Heart left ventricle (tissue), 16 donors: Measurements from ENCODE around the gene SCUBE3. TPM values are rescaled to one million over a fixed set of nuclear protein-coding genes. Genes with fewer than 3 reads are reported as not detected.

Experiments used
- ATAC-seq, 4 donors: fragments of 200-7000 bp; cut with Tn5 transposase; one replicate each; pipeline ENCODE4 v1.9.1; 2020 to 2022; ENCODE audit warnings: moderate library complexity in 4 of 4, mild to moderate bottlenecking in 3 of 4, moderate number of reproducible peaks in 1 of 4
- DNase-seq, 5 donors: peaks; one replicate each; pipeline ENCODE4 v3.0.0-alpha.2; 2020
- H3K27ac ChIP-seq, 12 donors: fragments of 200-600 bp; sonication (generic) in 4 of 12; one replicate each; pipeline versions ENCODE4 v1.5.0 to v1.8.0; 2016 to 2022; ENCODE audit warnings: mild to moderate bottlenecking in 2 of 12
- H3K27me3 ChIP-seq, 9 donors: fragments of 200-600 bp; sonication (generic) in 2 of 9; one replicate each; pipeline versions ENCODE4 v1.5.1 to v1.8.0; 2016 to 2022; ENCODE audit warnings: mild to moderate bottlenecking in 3 of 9
- H3K36me3 ChIP-seq, 9 donors: fragments of 200-600 bp; sonication (generic) in 2 of 9; one replicate each; pipeline versions ENCODE4 v1.5.0 to v1.8.0; 2018 to 2022; ENCODE audit warnings: mild to moderate bottlenecking in 2 of 9
- H3K4me1 ChIP-seq, 12 donors: fragments of 200-600 bp; sonication (generic) in 4 of 12; one replicate each; pipeline versions ENCODE4 v1.5.0 to v1.8.0; 2016 to 2022; ENCODE audit warnings: mild to moderate bottlenecking in 3 of 12
- H3K4me3 ChIP-seq, 12 donors: fragments of 200-600 bp; sonication (generic) in 4 of 12; one replicate each; pipeline versions ENCODE4 v1.5.0 to v1.8.0; 2017 to 2022; ENCODE audit warnings: mild to moderate bottlenecking in 9 of 12, moderate library complexity in 4 of 12
- H3K9me3 ChIP-seq, 12 donors: fragments of 200-600 bp; sonication (generic) in 4 of 12; one replicate each; pipeline versions ENCODE4 v1.5.0 to v1.8.0; 2016 to 2022; ENCODE audit warnings: mild to moderate bottlenecking in 1 of 12
- POLR2A ChIP-seq, 2 donors: fragments of 450-650 bp; IDR thresholded peaks; one replicate each; pipeline ENCODE4 v1.6.1; 2017; ENCODE audit warnings: antibody characterized with exemption in 2 of 2, mild to moderate bottlenecking in 2 of 2, moderate library complexity in 2 of 2
- WGBS, 4 donors: extraction: QIAGEN DNeasy Blood & Tissue Kit in 2 of 4; methylation state at CpG; one replicate each; pipeline versions ENCODE4 v1.1.5 to v1.1.7; 2013 to 2018; 5-methylcytosine and 5-hydroxymethylcytosine counted together
- intact Hi-C, 10 donors: fragments of 100-400 bp; cut with DNase I; formaldehyde crosslinking; loops; one replicate each; pipeline versions ENCODE4 v1.11.1 to v1.14.2; 2022
- polyA plus RNA-seq, 2 donors: library from polyadenylated mRNA; stranded (reverse); fragments of 200-250 nt; gene quantifications; one replicate each; pipeline ENCODE4 v1.2.3, GENCODE V29; 2013
- total RNA-seq, 9 donors: library from RNA; depleted of rRNA in 2 of 9; stranded (reverse); fragments of >200 nt in 2 of 9; fragmentation: NEBNext Ultra II Directional in 3 of 9; extraction: Animal tissue kit (Norgen Biotek cat#: 25700) in 3 of 9; gene quantifications; one replicate each; pipeline versions ENCODE4 v1.1.0 to v1.2.4, GENCODE V29; 2016 to 2023
- TF ChIP-seq, protein P1 (sequence below), 12 donors: fragments of 200-600 bp; sonication (generic) in 4 of 12; IDR thresholded peaks; one replicate each; pipeline versions ENCODE4 v1.5.0 to v1.8.0; 2018 to 2022; ENCODE audit warnings: antibody characterized with exemption in 12 of 12, mild to moderate bottlenecking in 5 of 12
- donor health status: ischemic (EF 13 %, LVEDD 7.1; RV severe dilation, severe dysfunction).
- donor health status: healthy with polysubstance abuse.
- donor health status: DM: no; HTN: yes; CAD: no.
- donor health status: DM: no; HTN: no; CAD: no.
- donor health status: ischemic (EF 25% LVEDD 6.9; RV normal size, moderate dysfunction).
- donor health status: ischemic (EF 25% LVEDD 5.7; RV mildly dilated, moderate dysfunction).
- donor health status: healthy.
- donor health status: DM: yes; HTN: yes; CAD: no.
- donor health status: ischemic (EF 35%, LVEDD 5.7; RV mildly dilated, moderate dysfunction).
- donor health status: nonischemic (EF 11% LVEDD 7.7; RV severe dilation, severe dysfunction).
- donor health status: DM: yes; HTN: yes; CAD: no.
- donor health status: PGD.
- donor health status: ischemic (EF 29% LVEDD 5.4; RV normal size, mild dysfunction).
- donor health status: nonischemic (EF 23%, LVEDD 6.1; RV moderate dilation, normal function).

Gene SCUBE3
- total and polyA plus RNA-seq, 11 donors = 0.61 to 18.7 (median 4.3) TPM

DNA sequence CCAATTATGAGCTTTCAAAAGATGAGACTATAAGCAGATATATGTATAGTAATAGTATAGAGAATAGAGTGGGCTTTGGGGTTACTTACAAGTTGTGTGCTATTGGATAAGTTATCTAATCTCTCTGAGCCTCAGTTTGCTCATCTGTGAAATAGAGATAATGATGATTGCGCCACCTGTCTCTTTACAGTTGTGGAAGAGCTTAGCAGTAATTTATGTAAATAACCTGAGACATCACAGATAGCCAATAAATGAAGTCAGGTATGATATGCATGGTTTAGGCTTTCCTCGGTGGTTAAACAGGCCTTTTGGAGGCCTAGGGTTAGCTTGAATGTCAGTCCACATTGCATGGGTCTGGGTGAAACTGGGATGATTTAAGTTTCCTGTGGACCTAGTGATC, 29.8 kb upstream of the SCUBE3 start:
- ATAC-seq (no peak), DNase-seq (no peak)
- WGBS, 4 donors = 81 to 100% (median 95%) methylated on average over 2 of the region's 2 CpGs
- Histone ChIP-seq H3K27ac (peak overlapping the region in 8 of 12 donors; percentile 37 to 83 (median 66)), H3K36me3 (no peaks in the 10 kb centered on the region), H3K4me3 (no peak overlapping the region), H3K4me1 (peaks cover 0 to 60% (median 26%) of the 10 kb centered on the region in 12 donors), H3K27me3 (peaks cover 0 to 12% (median 0%) of the 10 kb centered on the region in 9 donors), H3K9me3 (no peaks in the 10 kb centered on the region)
- TF ChIP-seq, protein P1, sequence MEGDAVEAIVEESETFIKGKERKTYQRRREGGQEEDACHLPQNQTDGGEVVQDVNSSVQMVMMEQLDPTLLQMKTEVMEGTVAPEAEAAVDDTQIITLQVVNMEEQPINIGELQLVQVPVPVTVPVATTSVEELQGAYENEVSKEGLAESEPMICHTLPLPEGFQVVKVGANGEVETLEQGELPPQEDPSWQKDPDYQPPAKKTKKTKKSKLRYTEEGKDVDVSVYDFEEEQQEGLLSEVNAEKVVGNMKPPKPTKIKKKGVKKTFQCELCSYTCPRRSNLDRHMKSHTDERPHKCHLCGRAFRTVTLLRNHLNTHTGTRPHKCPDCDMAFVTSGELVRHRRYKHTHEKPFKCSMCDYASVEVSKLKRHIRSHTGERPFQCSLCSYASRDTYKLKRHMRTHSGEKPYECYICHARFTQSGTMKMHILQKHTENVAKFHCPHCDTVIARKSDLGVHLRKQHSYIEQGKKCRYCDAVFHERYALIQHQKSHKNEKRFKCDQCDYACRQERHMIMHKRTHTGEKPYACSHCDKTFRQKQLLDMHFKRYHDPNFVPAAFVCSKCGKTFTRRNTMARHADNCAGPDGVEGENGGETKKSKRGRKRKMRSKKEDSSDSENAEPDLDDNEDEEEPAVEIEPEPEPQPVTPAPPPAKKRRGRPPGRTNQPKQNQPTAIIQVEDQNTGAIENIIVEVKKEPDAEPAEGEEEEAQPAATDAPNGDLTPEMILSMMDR (IDR thresholded peaks at IDR 0.05) = no peak
- no peak for TF ChIP-seq POLR2A (IDR thresholded peaks at IDR 0.05)
- intact Hi-C loops = no loop called here

DNA sequence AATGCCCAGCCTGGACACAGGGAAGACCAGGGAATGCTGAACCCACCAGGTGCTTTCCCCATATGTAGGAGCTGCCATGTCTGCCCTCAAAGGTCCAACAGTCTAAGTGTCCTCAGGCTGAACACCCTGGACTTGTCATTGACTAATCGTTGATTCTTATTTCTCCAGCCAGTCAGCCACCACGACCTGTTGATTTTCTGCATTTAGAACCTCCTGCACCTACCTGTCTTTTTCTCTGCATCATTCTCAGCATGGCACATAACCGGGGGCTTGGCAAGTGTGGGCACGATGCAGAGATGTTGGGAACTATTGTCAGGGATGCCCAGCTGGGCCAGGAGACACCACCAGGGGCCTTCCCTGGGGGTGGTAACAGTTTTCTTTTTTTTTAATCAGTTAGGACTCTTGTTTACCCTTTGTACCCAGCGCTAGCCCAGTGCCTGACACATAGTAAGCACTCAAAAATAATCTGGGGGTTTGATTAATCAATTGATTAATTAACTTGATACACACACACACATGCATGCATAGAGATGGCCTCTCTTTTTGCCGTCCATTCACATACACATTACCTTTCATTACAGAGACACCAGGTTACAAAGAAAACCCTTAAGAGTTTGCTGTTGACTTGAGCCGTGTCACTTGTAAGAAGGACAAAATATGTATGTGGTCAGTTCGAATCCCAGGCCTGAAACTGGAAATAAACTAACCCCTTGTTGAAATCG, 29.0 kb upstream of the SCUBE3 start:
- 47 to 58% (median 56%) methylated on average over 9 of the region's 9 CpGs for WGBS, 4 donors
- ATAC-seq = no peak

DNA sequence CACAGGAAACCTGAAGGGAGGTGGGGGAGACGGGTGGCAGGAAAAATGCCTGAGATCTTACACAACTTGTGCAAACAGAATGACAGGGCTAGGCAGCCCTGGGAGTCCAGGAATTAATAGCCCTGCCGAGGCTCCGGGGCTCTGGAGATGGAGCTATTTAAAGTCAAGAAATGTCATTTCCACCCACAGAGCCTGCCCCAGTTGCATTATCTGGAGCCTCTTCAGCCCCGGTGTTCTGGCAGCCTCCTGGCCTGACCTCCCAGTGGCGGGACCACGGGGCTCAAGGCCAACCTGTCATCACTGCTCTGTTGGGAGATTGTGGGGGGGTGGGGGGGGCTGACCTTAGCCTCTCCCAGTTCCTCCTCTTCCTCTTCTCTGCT, 28.5 kb upstream of the SCUBE3 start:
- 5 to 16% (median 12%) methylated on average over 6 of the region's 6 CpGs for WGBS, 4 donors
- intact Hi-C loops = no loop called here
- H3K4me1 ChIP-seq = peaks cover 0 to 50% (median 24%) of the 10 kb centered on the region in 12 donors
- H3K27ac ChIP-seq = peak overlapping the region in 9 of 12 donors; percentile 26 to 83 (median 62)
- ATAC-seq (peak; percentile 71 to 85 (median 82)), DNase-seq (peak; percentile 68 to 88 (median 72))
- TF ChIP-seq POLR2A (IDR thresholded peaks at IDR 0.05) = no peak
- TF ChIP-seq, protein P1 (IDR thresholded peaks at IDR 0.05) = no peak
- no peaks in the 10 kb centered on the region for H3K36me3 ChIP-seq
- H3K4me3 ChIP-seq = no peak overlapping the region
- peaks cover 0 to 12% (median 0%) of the 10 kb centered on the region in 9 donors for H3K27me3 ChIP-seq
- no peaks in the 10 kb centered on the region for H3K9me3 ChIP-seq

More for the DNA sequence above, 29.0 kb upstream of the SCUBE3 start:
- Histone ChIP-seq H3K27me3 (peaks cover 0 to 12% (median 0%) of the 10 kb centered on the region in 9 donors), H3K36me3 (no peaks in the 10 kb centered on the region), H3K27ac (peak overlapping the region in 10 of 12 donors; percentile 22 to 83 (median 60)), H3K4me3 (no peak overlapping the region), H3K4me1 (peaks cover 0 to 54% (median 25%) of the 10 kb centered on the region in 12 donors), H3K9me3 (no peaks in the 10 kb centered on the region)
- DNase-seq = no peak
- intact Hi-C loops = no loop called here
- TF ChIP-seq, protein P1 (IDR thresholded peaks at IDR 0.05) = no peak
- no peak for TF ChIP-seq POLR2A (IDR thresholded peaks at IDR 0.05)

DNA sequence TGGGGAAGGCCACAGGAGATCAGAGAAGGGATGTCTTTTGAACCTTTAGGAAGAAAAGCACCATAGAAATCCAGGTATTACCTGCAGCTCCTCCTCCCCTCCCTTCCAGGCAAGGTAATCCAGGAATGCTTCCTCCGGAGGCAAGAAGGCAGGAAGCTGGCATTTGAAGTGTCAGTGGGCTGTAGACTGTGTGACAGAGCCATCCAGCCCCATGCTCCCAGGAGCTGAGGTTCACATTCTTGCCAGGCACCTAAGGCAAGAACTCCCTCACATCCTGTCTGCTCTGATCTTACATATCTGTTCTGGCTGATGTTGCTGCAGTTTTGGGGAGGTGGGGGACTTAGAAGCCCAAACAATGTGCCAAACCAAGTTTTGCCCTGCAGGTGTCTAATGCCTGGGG, 27.8 kb upstream of the SCUBE3 start:
- H3K36me3 ChIP-seq = no peaks in the 10 kb centered on the region
- ATAC-seq = no peak
- H3K27me3 ChIP-seq = peaks cover 0 to 12% (median 0%) of the 10 kb centered on the region in 9 donors
- H3K27ac ChIP-seq = peak overlapping the region in 7 of 12 donors; percentile 26 to 83 (median 67)
- TF ChIP-seq, protein P1 (IDR thresholded peaks at IDR 0.05) = no peak
- TF ChIP-seq POLR2A (IDR thresholded peaks at IDR 0.05) = no peak
- no peaks in the 10 kb centered on the region for H3K9me3 ChIP-seq
- 22 to 40% (median 33%) methylated on average over 1 of the region's 1 CpG for WGBS, 4 donors
- no peak overlapping the region for H3K4me3 ChIP-seq
- peaks cover 0 to 44% (median 19%) of the 10 kb centered on the region in 12 donors for H3K4me1 ChIP-seq
- intact Hi-C loops = no loop called here
- DNase-seq = no peak
